HG02973 (cell line): ENCODE results near the gene PCYT1A.
"Not testable (repeated sequence)": the region's sequence is repeated elsewhere in the genome, so short reads cannot be mapped to it uniquely, and the experiment has no call there.

Source experiments
- ATAC-seq: cut with Tn5 transposase; IDR thresholded peaks from one replicate; pipeline ENCODE4 v1.9.1; 2021; ENCODE audit warnings: moderate library complexity; ENCODE audit not compliant: unreplicated experiment

The PCYT1A gene

GRCh38 chr3:196287440-196288140 is at the start of gene PCYT1A:
PCYT1A (minus strand) TSS chr3:196287726; CDS start chr3:196270531, 17,195 bp downstream.
- ATAC-seq, result peak; percentile 74

- ATAC-seq, result no peak
Measured at GRCh38 chr3:196336319-196337145, 49.0 kb upstream of the PCYT1A start.

GRCh38 chr3:196335503-196335948 is 48.0 kb upstream of the PCYT1A start:
- no peak for ATAC-seq

- no peak for ATAC-seq
Measured at GRCh38 chr3:196334982-196335381, 47.5 kb upstream of the PCYT1A start.

- ATAC-seq, result no peak
Measured at GRCh38 chr3:196332168-196332567, 44.6 kb upstream of the PCYT1A start.

- ATAC-seq, result no peak
Measured at GRCh38 chr3:196327405-196327804, 39.9 kb upstream of the PCYT1A start.

GRCh38 chr3:196326936-196327335 is 39.4 kb upstream of the PCYT1A start:
- no peak for ATAC-seq

GRCh38 chr3:196323691-196324090 is 36.2 kb upstream of the PCYT1A start:
- ATAC-seq, result no peak

GRCh38 chr3:196323016-196323415 is 35.5 kb upstream of the PCYT1A start:
- ATAC-seq, result no peak

- ATAC-seq, result no peak
Measured at GRCh38 chr3:196321162-196321561, 33.6 kb upstream of the PCYT1A start.

GRCh38 chr3:196320137-196320536 is 32.6 kb upstream of the PCYT1A start:
- no peak for ATAC-seq

GRCh38 chr3:196317687-196318467 is 30.4 kb upstream of the PCYT1A start, which contains the start of gene DYNLT2B:
DYNLT2B (minus strand) TSS chr3:196318240; CDS start chr3:196318152, 88 bp downstream.
- peak; percentile 78 for ATAC-seq

GRCh38 chr3:196316799-196317686 is 29.5 kb upstream of the PCYT1A start:
- not testable (repeated sequence) for ATAC-seq

GRCh38 chr3:196315821-196316220 is 28.3 kb upstream of the PCYT1A start:
- no peak for ATAC-seq

- ATAC-seq, result no peak
Measured at GRCh38 chr3:196314597-196314996, 27.1 kb upstream of the PCYT1A start.

- not testable (repeated sequence) for ATAC-seq
Measured at GRCh38 chr3:196314086-196314485, 26.6 kb upstream of the PCYT1A start.

- ATAC-seq, result not testable (repeated sequence)
Measured at GRCh38 chr3:196302960-196303359, 15.4 kb upstream of the PCYT1A start.

- not testable (repeated sequence) for ATAC-seq
Measured at GRCh38 chr3:196302551-196302950, 15.0 kb upstream of the PCYT1A start.

GRCh38 chr3:196298521-196298920 is 11.0 kb upstream of the PCYT1A start:
- ATAC-seq, result no peak

- no peak for ATAC-seq
Measured at GRCh38 chr3:196292286-196292923, 4.9 kb upstream of the PCYT1A start.
